Measurements from ENCODE around the gene MADCAM1.

MADCAM1 gene

DNA sequence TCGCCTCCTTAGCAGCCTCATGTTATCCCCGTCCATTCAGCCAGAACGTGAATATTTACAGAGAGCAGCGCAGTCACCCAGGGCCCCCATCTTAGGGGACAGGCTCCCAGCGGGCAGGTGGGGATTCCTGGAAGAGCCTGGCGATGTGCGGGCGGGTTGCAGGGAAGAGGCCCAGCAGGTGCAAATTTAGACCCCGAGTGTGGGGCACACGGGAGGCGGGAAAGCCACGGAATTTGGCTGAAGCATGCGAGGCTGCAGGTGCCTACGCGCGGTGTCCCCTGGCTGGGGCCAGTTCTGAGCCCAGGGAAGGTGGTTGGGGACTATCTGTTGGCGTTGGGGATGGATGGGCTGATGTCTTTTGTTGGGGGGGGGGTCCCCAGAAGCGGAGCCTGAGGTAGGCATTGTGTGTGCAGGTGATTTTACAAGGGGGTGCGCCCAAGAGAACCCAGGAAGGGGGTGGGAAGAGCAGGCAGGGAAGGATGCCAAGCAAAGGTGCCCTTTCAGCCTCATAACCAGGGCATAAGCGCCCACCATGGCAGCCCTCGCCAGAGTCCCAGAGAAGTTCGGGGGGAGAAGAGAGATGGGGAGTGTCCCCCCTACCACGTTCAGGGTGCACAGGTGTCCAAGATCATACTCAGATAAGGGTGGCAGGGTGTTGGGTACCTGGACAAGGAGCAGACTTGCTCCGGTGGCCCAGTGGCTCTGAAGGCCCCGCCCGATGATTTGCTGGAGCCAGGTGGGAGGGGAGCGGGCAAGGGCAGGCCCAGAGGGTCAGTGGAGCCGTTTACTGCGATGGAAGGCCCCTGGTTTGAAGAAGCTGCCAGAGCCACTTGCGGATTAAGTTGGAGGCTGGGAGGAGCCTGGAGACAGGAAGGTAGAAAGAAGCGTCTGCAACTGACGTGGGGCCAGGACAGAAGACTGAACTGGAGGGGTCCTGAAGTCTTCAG, 12.2 kb downstream of the MADCAM1 start:
- no peak for DNase-seq (ENCODE audit: low read depth, low spot score)

DNA sequence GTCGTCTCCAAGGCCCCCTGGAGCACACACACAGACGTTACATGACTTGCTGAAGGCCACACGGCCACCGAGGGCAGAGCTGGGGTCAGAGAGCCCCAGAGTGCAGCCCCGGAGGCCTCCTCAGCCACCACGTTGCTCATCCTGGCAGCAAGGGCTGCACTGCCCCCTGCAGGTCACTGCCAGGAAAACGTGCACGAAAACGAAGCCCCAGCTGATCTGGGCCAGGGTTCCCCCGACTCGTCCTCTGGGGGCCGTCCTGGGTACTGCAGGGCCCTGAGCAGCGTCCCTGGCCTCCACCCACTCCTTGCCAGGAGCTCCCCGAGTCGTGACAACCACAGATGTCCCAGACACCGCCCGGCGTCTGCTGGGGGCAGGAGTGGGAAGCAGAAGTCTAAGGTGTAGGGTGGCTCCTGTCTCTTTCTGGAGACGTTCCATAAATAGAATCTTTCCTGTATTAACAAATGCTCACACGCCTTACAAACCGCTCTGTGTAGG, 14.4 kb downstream of the MADCAM1 start:
- peak; percentile 88 for DNase-seq (ENCODE audit: low read depth, low spot score)

DNA sequence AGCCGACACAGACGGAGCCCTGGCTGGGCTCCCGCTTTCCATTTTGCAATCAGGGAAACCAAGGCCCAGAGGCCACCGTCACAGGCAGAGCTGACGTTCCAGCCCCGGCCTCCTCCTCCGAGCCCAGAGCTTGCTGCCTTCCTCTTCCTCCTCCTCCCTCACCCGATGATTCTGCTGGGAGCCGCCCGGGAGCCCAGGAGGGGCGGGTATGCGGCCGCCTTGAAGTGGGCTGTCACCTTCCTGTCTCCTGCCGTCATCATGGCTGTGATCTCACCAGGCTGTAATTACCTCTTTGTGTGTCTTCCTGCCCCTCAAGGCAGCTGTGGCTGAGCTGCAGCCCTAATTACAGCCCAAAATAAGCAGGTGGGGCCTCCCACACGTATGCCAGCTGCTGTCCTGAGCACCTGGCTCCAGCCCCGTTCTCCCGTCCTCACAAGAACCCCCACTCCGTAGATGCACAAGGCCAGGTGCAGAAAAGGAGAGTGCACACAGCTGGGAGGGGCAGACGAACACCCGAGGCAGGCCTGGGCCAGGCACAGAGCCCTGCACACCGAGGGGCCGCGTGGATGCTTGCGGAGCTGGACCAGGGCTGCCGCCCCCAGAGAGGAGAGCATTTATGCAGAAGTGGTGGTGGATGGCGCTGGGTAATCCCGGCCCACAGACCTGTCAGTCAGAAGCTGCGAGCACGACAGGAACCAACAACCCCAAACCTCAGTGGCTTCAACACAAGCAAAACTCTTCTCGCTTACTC, 15.0 kb downstream of the MADCAM1 start:
- DNase-seq (ENCODE audit: low read depth, low spot score) = no peak

DNA sequence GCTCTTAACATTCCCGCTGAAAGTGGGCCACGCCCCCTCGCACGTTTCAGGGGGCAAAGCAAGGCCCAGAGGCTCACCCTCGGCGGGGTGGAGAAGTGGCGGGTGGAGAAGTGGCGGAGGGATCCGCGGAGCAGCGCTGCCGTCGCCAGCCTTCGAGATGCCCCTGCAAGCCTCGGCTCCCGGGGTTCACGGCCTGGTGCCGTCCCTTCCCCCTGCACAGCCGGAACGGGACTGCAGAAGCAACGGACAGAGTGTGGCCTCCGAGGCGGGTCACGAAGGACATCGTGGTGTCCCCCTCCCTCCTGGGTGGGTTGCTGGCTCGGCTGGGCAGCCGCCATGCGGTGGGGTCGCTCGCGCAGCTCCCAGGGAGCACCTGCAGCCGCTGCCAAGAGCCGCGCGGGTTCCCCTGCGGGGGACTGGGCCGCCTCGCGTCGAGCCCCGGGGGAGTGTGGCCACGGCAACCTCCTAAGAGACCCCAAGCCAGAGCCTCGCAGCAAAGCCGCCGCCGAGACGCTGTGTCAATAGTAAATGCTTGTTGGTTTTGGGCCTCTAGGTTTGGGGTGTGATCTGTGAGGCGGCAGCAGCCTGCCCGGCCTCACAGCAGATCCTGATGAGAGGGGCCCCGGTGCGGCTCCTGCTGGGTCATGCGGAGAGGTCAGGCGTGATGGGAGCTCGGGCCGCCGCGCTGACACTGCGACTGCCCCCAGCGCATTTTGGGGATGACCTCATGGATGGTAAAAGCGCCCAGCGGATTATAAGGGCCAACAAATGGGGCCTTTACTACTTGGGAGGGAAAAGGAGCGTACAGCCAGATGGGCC, 16.5 kb downstream of the MADCAM1 start:
- DNase-seq (ENCODE audit: low read depth, low spot score) = no peak

DNA sequence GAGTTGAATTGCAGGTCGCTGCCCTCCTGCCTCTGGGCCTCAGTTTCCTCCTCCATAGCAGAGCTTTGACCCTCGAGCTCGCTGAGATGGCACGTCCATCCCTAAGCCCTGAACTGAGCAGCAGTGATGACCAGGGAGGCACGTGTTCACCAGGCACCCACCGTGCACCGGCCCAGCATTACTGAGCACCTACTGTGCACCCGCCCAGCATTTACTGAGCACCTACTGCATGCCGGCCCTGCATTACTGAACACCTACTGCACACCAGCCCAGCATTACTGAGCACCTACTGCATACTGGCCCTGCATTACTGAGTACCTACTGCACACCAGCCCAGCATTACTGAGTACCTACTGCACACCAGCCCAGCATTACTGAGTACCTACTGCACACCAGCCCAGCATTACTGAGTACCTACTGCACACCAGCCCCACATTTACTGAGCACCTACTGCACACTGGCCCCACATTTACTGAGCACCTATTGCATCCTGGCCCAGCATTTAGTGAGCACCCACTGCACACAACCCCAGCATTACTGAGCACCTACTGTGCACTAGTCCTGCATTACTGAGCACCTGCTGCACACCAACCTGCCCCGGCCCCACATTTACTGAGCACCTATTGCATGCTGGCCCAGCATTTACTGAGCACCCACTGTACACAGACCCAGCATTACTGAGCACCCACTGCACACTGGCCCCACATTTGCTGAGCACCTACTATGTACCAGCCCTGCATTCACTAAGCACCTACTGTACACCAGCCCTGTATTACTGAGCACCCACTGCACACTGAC, 17.3 kb downstream of the MADCAM1 start:
- DNase-seq (ENCODE audit: low read depth, low spot score) = no peak

DNA sequence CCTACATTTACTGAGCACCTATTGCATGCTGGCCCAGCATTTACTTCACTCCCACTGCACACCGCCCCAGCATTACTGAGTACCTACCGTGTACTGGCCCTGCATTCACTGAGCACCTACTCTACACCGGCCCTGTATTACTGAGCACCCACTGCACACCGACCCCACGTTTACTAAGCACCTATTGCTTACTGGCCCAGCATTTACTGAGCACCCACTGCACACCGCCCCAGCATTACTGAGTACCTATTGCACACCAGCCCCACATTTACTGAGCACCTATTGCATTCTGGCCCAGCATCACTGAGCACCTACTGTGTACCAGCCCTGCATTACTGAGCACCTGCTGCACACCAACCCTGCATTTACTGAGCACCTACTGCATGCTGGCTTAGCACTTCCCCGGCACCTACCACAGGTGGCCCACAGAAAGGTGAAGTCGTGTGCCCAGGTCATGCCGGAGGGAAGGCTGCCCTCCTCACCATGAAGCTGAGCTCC, 17.9 kb downstream of the MADCAM1 start:
- DNase-seq (ENCODE audit: low read depth, low spot score) = no peak

DNA sequence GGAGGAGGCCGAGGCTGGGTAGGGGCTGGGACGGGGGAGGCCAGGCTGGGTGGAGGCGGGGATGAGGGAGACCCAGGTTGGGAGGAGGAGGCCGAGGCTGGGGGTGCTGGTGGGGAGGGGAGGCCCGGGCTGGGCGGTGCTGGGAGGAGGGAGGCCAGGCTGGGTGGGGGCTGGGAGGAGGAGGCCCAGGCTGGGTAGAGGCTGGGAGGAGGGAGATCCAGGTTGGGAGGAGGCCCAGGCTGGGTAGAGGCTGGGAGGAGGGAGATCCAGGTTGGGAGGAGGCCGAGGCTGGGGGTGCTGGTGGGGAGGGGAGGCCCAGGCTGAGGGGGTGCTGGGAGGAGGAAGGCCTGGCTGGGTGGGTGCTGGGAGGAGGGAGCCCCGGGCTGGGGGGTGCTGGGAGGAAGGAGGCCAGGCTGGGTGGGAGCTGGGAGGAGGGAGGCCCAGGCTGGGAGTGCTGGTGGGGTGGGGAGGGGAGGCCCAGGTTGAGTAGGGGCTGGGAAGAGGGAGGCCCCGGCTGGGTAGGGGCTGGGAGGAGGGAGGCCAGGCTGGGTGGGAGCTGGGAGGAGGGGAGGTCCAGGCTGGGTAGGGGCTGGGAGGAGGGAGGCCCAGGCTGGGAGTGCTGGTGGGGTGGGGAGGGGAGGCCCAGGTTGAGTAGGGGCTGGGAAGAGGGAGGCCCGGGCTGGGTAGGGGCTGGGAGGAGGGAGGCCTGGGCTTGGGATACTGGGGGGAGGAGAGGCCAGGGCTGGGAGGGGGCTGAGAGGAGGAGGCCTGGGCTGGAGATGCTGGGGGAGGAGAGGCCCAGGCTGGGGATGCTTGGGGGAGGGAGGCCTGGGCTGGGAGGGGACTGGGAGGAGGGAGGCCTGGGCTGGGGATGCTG, 21.7 kb downstream of the MADCAM1 start:
- DNase-seq (ENCODE audit: low read depth, low spot score) = no peak

DNA sequence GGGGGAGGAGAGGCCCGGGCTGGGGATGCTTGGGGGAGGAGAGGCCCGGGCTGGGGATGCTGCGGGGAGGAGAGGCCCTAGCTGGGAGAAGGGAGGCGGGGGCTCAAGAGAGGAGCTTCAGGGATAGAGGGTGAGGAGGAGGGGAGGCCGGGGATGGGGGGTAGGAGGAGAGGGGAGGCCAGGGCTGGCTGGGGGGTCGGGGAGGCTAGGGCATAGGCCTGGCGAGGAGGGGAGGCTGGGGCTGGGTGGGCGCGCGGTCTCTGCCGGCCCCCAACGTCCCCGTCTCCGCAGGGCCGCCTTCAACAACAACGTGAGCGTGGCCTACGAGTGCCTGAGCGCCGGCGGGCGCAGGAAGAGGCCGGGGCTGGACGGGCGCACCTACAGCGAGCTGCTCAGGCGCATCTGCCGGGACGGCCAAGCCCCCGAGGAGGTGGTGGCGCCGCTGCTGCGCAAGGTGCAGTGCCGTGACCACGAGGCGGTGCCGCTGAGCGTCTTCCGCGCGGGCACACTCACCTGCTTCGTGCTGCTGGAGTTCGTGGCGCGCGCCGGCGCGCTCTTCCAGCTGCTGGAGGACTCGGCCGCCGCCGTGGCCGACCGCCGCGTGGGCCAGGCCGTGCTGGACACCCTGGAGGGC, 22.4 kb downstream of the MADCAM1 start:
- peak; percentile 47 for DNase-seq (ENCODE audit: low read depth, low spot score)

DNA sequence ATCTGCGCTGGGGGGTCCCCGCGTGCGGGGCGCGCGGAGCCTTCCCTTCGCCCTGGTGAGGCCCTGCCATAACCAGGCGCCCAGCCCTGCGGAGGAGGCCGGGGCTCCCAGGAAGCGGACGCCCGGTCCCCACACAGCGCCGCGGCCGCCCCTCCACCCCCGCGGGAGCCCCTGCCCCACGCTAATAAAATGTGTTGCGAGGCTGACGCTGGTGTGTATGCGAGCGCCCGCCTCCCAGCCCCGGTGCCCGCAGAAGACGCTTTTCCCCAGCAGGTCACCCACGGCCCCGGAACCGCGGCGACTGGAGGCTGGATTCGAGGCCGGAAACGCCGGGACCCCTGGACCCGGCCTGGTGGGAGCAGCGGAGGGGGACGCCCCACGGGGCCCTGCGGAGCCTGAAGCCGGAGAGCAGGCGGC, 23.2 kb downstream of the MADCAM1 start:
- DNase-seq (ENCODE audit: low read depth, low spot score) = no peak

DNA sequence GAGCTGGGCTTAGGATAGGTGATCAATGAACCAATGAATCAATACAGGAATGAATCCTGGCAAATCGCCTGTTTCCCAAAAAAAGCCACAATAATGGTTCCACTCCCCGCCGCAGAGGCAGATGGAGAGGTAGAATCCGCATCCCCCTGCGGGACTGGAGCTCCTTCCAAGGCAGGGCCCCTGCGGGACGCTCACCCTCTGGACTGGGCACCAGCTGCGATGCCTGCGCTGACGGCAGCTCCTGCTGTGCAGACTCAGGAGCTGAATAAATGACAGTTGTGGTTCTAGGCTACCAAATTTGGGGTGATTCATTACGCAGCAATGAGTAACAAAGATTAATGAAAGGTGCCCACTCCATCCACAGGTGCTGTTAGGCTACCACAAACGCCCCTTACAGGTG, 26.4 kb downstream of the MADCAM1 start:
- no peak for DNase-seq (ENCODE audit: low read depth, low spot score)

DNA sequence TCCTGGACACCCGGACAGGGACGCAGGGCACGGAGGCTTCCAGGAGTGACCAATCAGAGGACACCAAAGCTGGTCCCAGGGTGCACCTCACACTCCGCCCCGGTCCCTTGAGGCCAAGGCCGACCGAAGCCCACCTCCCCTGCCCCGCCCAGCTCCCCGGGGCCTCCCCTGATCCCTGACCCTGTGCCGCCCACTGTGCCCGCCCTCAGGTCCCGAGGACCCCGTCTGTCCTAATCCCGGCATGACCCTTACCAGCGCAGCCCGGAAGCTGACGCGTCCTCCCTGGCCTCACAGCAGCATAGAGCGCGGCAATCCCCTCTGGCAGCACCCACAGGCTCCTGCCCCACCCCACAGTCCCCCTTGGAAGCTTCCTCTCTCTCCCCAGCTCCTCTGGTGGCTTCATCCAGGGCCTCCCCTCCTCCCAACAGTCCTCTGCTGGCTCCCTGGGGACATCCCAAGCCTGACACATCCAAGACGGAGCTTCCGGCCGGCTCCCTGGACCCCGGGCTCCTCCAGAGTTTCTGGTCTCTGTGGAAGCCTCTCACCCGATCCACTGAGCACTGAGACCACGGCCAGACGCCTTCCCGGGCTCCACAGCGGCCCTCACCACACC, 27.9 kb downstream of the MADCAM1 start:
- no peak for DNase-seq (ENCODE audit: low read depth, low spot score)

DNA sequence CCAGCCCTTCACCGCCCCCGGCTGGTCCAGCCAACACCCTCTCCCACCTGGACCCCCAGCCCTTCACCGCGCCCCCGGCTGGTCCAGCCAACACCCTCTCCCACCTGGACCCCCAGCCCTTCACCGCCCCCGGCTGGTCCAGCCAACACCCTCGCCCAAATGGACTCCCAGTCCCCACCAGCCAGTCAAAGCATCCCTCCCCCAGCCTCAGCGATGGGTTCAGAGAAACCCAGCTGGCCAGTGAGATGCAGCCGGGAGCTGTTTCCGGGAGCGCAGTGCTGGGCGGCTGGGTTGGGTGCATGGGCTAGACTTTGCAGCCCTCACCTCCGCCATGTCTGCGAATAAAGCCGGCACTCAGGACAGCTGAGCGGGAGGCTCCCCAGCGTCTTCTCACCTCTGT, 28.7 kb downstream of the MADCAM1 start:
- DNase-seq (ENCODE audit: low read depth, low spot score) = no peak

DNA sequence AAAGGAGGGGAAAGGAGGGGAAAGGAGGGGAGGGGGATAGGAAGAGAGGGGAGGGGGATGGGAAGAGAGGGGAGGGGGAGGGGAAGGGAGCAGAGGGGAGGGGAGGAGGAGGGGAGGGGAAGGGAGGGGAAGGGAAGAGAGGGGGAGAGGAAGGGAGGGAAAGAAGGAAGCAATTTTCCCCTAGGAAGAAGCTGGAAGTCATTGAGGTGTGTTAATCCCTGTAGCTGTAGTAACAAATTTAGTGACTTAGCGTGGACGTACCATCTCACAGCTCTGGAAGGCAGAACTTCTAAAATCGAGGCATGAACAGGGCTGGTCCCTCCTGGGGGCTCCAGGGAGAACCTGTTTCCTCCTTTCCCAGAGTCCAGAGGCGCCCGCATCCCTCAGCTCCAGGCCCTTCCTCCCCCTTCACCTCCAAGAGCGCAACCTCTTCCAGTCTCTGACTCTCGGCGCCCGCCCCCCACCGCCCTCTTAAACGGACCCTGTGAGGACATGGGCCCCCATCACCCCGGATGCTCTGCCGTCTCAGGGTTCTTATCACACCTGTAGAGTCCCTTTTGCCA, 29.7 kb downstream of the MADCAM1 start:
- DNase-seq (ENCODE audit: low read depth, low spot score) = no peak

DNA sequence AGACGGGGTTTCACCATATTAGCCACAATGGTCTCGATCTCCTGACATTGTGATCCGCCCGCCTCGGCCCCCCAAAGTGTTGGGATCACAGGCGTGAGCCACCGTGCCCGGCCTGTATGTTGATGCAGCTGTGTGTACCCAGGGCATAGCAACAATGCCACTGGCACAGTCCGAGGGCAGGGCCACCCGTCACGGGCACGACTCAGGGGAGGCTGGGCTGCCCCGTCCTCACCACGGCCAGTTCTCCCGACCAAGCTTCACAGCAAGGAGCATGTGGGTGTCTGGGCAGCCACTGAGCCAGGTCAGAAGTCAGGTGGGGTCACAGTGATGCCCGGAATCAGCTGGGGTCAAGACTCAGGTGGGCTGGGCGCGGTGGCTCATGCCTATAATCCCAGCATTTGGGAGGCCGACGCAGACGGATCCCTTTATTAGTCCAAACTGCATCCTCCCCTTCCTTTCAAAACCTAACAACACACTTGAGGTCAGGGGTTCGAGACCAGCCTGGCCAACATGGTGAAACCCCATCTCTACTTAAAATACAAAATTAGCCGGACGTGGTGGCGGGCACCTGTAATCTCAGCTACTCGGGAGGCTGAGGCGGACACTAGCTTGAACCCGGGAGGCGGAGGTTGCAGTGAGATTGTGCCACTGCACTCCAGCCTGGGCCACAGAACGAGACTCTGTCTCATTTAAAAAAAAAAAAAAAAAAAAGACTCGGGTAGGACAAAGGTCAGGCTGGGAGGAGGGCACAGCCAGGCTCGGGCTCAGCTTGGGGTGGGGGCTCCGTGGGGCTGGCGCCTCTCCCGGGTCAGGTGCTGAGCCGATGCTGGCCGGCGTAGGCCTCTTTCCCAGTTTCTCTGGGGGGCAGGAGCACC, 34.1 kb downstream of the MADCAM1 start:
- no peak for DNase-seq (ENCODE audit: low read depth, low spot score)

DNA sequence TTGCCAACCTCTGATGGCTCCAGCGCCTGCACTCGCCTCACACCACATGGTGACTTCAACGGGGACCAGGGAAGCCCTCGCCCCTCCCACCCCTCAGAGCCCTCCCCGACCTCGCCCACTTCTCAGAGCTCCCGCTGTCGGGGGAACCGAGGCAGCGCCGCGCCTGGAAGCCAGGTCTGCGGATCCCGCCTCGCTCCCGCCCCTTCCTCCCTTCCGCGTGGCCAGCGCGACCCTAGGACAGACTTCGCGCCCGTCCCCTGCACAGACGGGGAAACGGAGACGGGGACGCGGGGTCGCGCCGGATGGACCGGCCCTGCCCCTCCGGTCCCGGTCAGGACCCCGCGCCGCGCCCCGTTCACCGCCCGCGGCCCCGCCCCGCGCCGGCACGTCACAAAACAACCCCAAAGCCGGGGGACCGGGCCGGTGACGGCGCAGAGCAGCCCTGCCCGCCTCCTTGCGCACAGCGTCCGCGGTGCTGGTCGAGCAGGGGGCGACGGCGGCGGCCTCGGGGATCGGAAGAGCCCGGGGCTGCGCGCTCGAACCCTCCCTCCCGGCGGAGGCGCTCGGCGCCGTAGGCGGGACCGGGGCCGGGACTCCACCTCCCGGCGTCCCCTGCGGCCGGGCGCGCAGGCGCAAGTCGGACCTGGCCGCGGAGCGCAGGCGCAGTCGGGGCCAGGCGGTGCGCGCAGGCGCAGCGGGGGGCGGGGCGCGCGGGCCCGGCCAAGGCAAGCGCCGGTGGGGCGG, 34.9 kb downstream of the MADCAM1 start:
- DNase-seq (ENCODE audit: low read depth, low spot score) = peak; percentile 69

DNA sequence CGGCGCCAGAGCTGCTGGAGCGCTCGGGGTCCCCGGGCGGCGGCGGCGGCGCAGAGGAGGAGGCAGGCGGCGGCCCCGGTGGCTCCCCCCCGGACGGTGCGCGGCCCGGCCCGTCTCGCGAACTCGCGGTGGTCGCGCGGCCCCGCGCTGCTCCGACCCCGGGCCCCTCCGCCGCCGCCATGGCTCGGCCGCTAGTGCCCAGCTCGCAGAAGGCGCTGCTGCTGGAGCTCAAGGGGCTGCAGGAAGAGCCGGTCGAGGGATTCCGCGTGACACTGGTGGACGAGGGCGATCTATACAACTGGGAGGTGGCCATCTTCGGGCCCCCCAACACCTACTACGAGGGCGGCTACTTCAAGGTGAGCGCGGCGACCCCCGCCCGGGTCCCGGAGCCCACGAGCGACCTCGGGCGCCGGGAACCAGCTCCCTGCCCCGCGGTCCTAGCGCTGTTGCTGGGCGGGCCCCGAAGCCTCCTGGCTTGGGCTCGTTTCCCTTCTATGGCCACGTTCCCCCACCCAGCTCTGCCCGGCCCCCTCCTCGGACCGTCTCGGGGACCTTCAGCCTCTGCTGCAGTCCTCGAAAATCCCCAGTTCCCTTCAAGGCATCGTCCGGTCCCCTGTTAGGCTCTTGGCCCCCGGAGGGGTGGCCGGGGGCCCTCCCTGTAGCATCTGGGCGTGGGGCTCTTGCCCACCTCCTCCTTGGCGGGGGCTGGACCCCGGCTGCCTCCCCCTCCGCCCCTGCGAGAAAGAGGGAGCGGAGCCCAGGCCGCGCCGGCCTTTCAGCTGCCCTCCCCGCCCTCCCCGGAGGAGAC, 35.7 kb downstream of the MADCAM1 start, which contains the start of gene CDC34:
CDC34 (plus strand) TSS at position 8 of the 808 bp plus-strand sequence; CDS start at position 180, 172 bp downstream.
- no peak for DNase-seq (ENCODE audit: low read depth, low spot score)
